Mesendoderm (in vitro differentiated cells): Measurements from ENCODE around the gene IDE.
A peak's percentile ranks its signal among the peaks of the same experiment; 100 is the strongest.

Source experiments
- DNase-seq: peaks from one replicate; pipeline ENCODE4 v3.0.0; 2013
- H2AK5ac ChIP-seq: 2 replicates; pipeline ENCODE4 v1.6.1; 2013; ENCODE audit warnings: low read length, inconsistent platforms
- H2BK120ac ChIP-seq: 2 replicates; pipeline ENCODE4 v1.6.1; 2013; ENCODE audit warnings: low read depth, mild to moderate bottlenecking, low read length, moderate library complexity, mixed read lengths
- H2BK15ac ChIP-seq: replicated peaks from 2 replicates; pipeline ENCODE4 v1.6.1; 2013; ENCODE audit warnings: low read depth, mild to moderate bottlenecking, moderate library complexity
- H2BK5ac ChIP-seq: 2 replicates; pipeline ENCODE4 v1.6.1; 2013; ENCODE audit warnings: low read length, inconsistent platforms
- H3K18ac ChIP-seq: 2 replicates; pipeline ENCODE4 v1.6.1; 2013; ENCODE audit warnings: mild to moderate bottlenecking, low read length, mixed read lengths
- H3K23ac ChIP-seq: one replicate; pipeline ENCODE4 v1.6.1; 2013; ENCODE audit warnings: low read length
- H3K27ac ChIP-seq: 2 replicates; pipeline ENCODE4 v1.5.1; 2013; ENCODE audit warnings: low read depth, mild to moderate bottlenecking, inconsistent platforms, low read length, moderate library complexity
- H3K27me3 ChIP-seq: 2 replicates; pipeline ENCODE4 v1.6.1; 2013; ENCODE audit warnings: low read length, control low read depth, mild to moderate bottlenecking, inconsistent platforms; ENCODE audit not compliant: insufficient read depth, poor library complexity
- H3K36me3 ChIP-seq: 2 replicates; pipeline ENCODE4 v1.6.1; 2013; ENCODE audit warnings: low read length, inconsistent platforms; ENCODE audit not compliant: control insufficient read depth, insufficient read depth
- H3K4ac ChIP-seq: one replicate; pipeline ENCODE4 v1.6.1; 2013; ENCODE audit warnings: low read depth, mild to moderate bottlenecking, low read length, moderate library complexity
- H3K4me1 ChIP-seq: 2 replicates; pipeline ENCODE4 v1.6.1; 2013; ENCODE audit warnings: low read depth, low read length, inconsistent platforms; ENCODE audit not compliant: control insufficient read depth
- H3K4me2 ChIP-seq: 2 replicates; pipeline ENCODE4 v1.6.1; 2013; ENCODE audit warnings: low read length
- H3K4me3 ChIP-seq: 2 replicates; pipeline ENCODE4 v1.5.1; 2013; ENCODE audit warnings: mild to moderate bottlenecking, low read length
- H3K56ac ChIP-seq: one replicate; pipeline ENCODE4 v1.6.1; 2013; ENCODE audit warnings: low read length
- H3K79me1 ChIP-seq: 2 replicates; pipeline ENCODE4 v1.6.1; 2013; ENCODE audit warnings: low read length, inconsistent platforms
- H3K79me2 ChIP-seq: 2 replicates; pipeline ENCODE4 v1.6.1; 2013; ENCODE audit warnings: mild to moderate bottlenecking, low read length; ENCODE audit not compliant: control insufficient read depth, insufficient read depth
- H3K9ac ChIP-seq: 2 replicates; pipeline ENCODE4 v1.6.1; 2013; ENCODE audit warnings: low read length, inconsistent platforms
- H4K5ac ChIP-seq: one replicate; pipeline ENCODE4 v1.6.1; 2013; ENCODE audit warnings: low read length
- H4K8ac ChIP-seq: one replicate; pipeline ENCODE4 v1.6.1; 2013; ENCODE audit warnings: low read depth, mild to moderate bottlenecking, control low read depth, low read length, moderate library complexity
- WGBS: extraction: QIAGEN DNeasy Blood & Tissue Kit; methylation state at CpG from one replicate; pipeline ENCODE4 v1.1.7; 2013; ENCODE audit warnings: low lambda C conversion rate, missing lambda C conversion rate; ENCODE audit not compliant: insufficient coverage; ENCODE audit errors: extremely low coverage; 5-methylcytosine and 5-hydroxymethylcytosine counted together

Gene IDE

GRCh38 chr10:92517034-92517655 is 56.7 kb downstream of the IDE start:
- no peak overlapping the region for H3K9ac ChIP-seq
- H3K36me3 ChIP-seq, result no peaks in the 10 kb centered on the region
- H3K56ac ChIP-seq, result no peak overlapping the region
- no peak overlapping the region for H3K18ac ChIP-seq
- H3K4me3 ChIP-seq, result no peak overlapping the region
- no peaks in the 10 kb centered on the region for H3K79me1 ChIP-seq
- no CpG with 5 or more reads among the region's 3 CpGs for WGBS
- H2BK5ac ChIP-seq, result no peak overlapping the region
- no peak overlapping the region for H3K4me2 ChIP-seq
- H3K27ac ChIP-seq, result no peak overlapping the region
- H3K4me1 ChIP-seq, result no peaks in the 10 kb centered on the region
- DNase-seq, result peak; percentile 72
- no peaks in the 10 kb centered on the region for H3K27me3 ChIP-seq
- no peaks in the 10 kb centered on the region for H3K79me2 ChIP-seq
- H4K8ac ChIP-seq, result no peak overlapping the region
- H2BK15ac ChIP-seq, result no peak overlapping the region
- H2BK120ac ChIP-seq, result no peak overlapping the region
- H3K4ac ChIP-seq, result no peak overlapping the region
- no peak overlapping the region for H3K23ac ChIP-seq
- no peak overlapping the region for H4K5ac ChIP-seq
- H2AK5ac ChIP-seq, result no peak overlapping the region

- H3K23ac ChIP-seq, result no peak overlapping the region
- H3K79me2 ChIP-seq, result no peaks in the 10 kb centered on the region
- no peaks in the 10 kb centered on the region for H3K27me3 ChIP-seq
- no peak overlapping the region for H2BK120ac ChIP-seq
- no peak overlapping the region for H3K27ac ChIP-seq
- no peak overlapping the region for H3K4ac ChIP-seq
- H3K9ac ChIP-seq, result no peak overlapping the region
- H3K36me3 ChIP-seq, result no peaks in the 10 kb centered on the region
- no peak overlapping the region for H3K56ac ChIP-seq
- no peaks in the 10 kb centered on the region for H3K79me1 ChIP-seq
- no peaks in the 10 kb centered on the region for H3K4me1 ChIP-seq
- no peak overlapping the region for H3K18ac ChIP-seq
- DNase-seq, result no peak
- H3K4me2 ChIP-seq, result no peak overlapping the region
- WGBS, result no CpG with 5 or more reads among the region's 2 CpGs
- no peak overlapping the region for H2BK5ac ChIP-seq
- no peak overlapping the region for H3K4me3 ChIP-seq
- H2AK5ac ChIP-seq, result no peak overlapping the region
- H4K5ac ChIP-seq, result no peak overlapping the region
- no peak overlapping the region for H2BK15ac ChIP-seq
- H4K8ac ChIP-seq, result no peak overlapping the region
Measured at GRCh38 chr10:92508866-92509265, 65.0 kb downstream of the IDE start.

- no peak for DNase-seq
Measured at GRCh38 chr10:92506336-92506735, 67.6 kb downstream of the IDE start.

GRCh38 chr10:92505044-92505443 is 68.8 kb downstream of the IDE start:
- no peaks in the 10 kb centered on the region for H3K36me3 ChIP-seq

More at GRCh38 chr10:92506336-92506735, 67.6 kb downstream of the IDE start:
- Histone ChIP-seq H3K27ac (no peak overlapping the region), H3K4ac (no peak overlapping the region), H3K27me3 (no peaks in the 10 kb centered on the region), H3K36me3 (no peaks in the 10 kb centered on the region), H3K56ac (no peak overlapping the region), H2BK15ac (no peak overlapping the region), H3K4me1 (no peaks in the 10 kb centered on the region), H4K5ac (no peak overlapping the region), H3K79me1 (no peaks in the 10 kb centered on the region), H4K8ac (no peak overlapping the region), H3K4me3 (no peak overlapping the region), H2BK120ac (no peak overlapping the region), H2AK5ac (no peak overlapping the region), H3K23ac (no peak overlapping the region), H3K9ac (no peak overlapping the region), H3K79me2 (no peaks in the 10 kb centered on the region), H3K4me2 (no peak overlapping the region), H2BK5ac (no peak overlapping the region), H3K18ac (no peak overlapping the region)
- WGBS, result no CpG with 5 or more reads among the region's 2 CpGs

GRCh38 chr10:92502296-92502808 is 71.5 kb downstream of the IDE start:
- Histone ChIP-seq H3K4ac (no peak overlapping the region), H4K8ac (no peak overlapping the region), H3K23ac (no peak overlapping the region), H3K4me1 (no peaks in the 10 kb centered on the region), H3K27me3 (no peaks in the 10 kb centered on the region), H3K36me3 (no peaks in the 10 kb centered on the region), H2BK5ac (no peak overlapping the region), H2BK120ac (no peak overlapping the region), H3K79me2 (no peaks in the 10 kb centered on the region), H3K4me3 (no peak overlapping the region), H3K18ac (no peak overlapping the region), H3K4me2 (no peak overlapping the region), H3K56ac (no peak overlapping the region), H4K5ac (no peak overlapping the region), H3K79me1 (no peaks in the 10 kb centered on the region), H3K27ac (no peak overlapping the region), H2AK5ac (no peak overlapping the region), H2BK15ac (no peak overlapping the region), H3K9ac (no peak overlapping the region)
- 100% methylated on average over 3 of the region's 5 CpGs for whole genome bisulfite sequencing
- DNase-seq, result no peak

More at GRCh38 chr10:92505044-92505443, 68.8 kb downstream of the IDE start:
- no peak for DNase-seq
- Histone ChIP-seq H3K4ac (no peak overlapping the region), H3K4me2 (no peak overlapping the region), H4K8ac (no peak overlapping the region), H3K56ac (no peak overlapping the region), H2BK120ac (no peak overlapping the region), H4K5ac (no peak overlapping the region), H2BK15ac (no peak overlapping the region), H2AK5ac (no peak overlapping the region), H3K23ac (no peak overlapping the region), H3K27me3 (no peaks in the 10 kb centered on the region), H3K79me1 (no peaks in the 10 kb centered on the region), H3K4me1 (no peaks in the 10 kb centered on the region), H2BK5ac (no peak overlapping the region), H3K4me3 (no peak overlapping the region), H3K79me2 (no peaks in the 10 kb centered on the region), H3K27ac (no peak overlapping the region), H3K18ac (no peak overlapping the region), H3K9ac (no peak overlapping the region)
- no CpG with 5 or more reads among the region's 5 CpGs for WGBS

GRCh38 chr10:92493362-92493761 is 80.5 kb downstream of the IDE start:
- Histone ChIP-seq H3K4ac (no peak overlapping the region), H4K8ac (no peak overlapping the region), H4K5ac (no peak overlapping the region), H2AK5ac (no peak overlapping the region), H3K79me1 (no peaks in the 10 kb centered on the region), H3K56ac (no peak overlapping the region), H3K4me3 (no peak overlapping the region), H3K36me3 (peaks cover 4% of the 10 kb centered on the region), H3K9ac (no peak overlapping the region), H3K79me2 (no peaks in the 10 kb centered on the region), H3K27ac (no peak overlapping the region), H3K18ac (no peak overlapping the region), H3K23ac (no peak overlapping the region), H3K27me3 (no peaks in the 10 kb centered on the region), H3K4me2 (no peak overlapping the region), H3K4me1 (no peaks in the 10 kb centered on the region), H2BK120ac (no peak overlapping the region), H2BK5ac (no peak overlapping the region), H2BK15ac (no peak overlapping the region)
- no CpG with 5 or more reads among the region's 1 CpG for WGBS
- DNase-seq, result no peak
